ENCODE measurements around the gene SDK2. TPM values are rescaled to one million over a fixed set of nuclear protein-coding genes. Genes with fewer than 3 reads are reported as not detected.

SDK2 gene
- total RNA-seq, 3 donors from 2014 or later (not counting 1 experiment from before 2014, with no cell fraction given): 0.41 to 0.90 (median 0.49) TPM

GRCh38 chr17:73559532-73559931 is 84.7 kb downstream of the SDK2 start:
- no peak for ATAC-seq
- H3K36me3 ChIP-seq (ENCODE audit: control insufficient read depth, insufficient read depth, low read length): no peaks in the 10 kb centered on the region
- H3K4me3 ChIP-seq (ENCODE audit: low read length): no peak overlapping the region
- no peaks in the 10 kb centered on the region for H3K36me3 Mint-ChIP-seq
- no peaks in the 10 kb centered on the region for H3K9me3 Mint-ChIP-seq
- 76% methylated on average over 5 of the region's 6 CpGs for WGBS (ENCODE audit: insufficient coverage)
- DNase-seq: no peak
- H3K27me3 ChIP-seq (ENCODE audit: control insufficient read depth, insufficient read depth, low read length): peaks cover 2% of the 10 kb centered on the region
- intact Hi-C loops (cut with micrococcal nuclease): no loop called here
- no peak for TF ChIP-seq CTCF (IDR thresholded peaks at IDR 0.05)
- H3K27ac Mint-ChIP-seq: no peak overlapping the region
- H3K4me1 Mint-ChIP-seq: peaks cover 0 to 6% of the 10 kb centered on the region in 2 donors
- H3K27me3 Mint-ChIP-seq (ENCODE audit: low read depth in 2 of 2): peaks cover 9 to 27% of the 10 kb centered on the region in 2 donors
- peaks cover 11% of the 10 kb centered on the region for H3K4me1 ChIP-seq (ENCODE audit: control insufficient read depth, insufficient read depth, low read length)
- no peaks in the 10 kb centered on the region for H3K9me3 ChIP-seq (ENCODE audit: control insufficient read depth, insufficient read depth, low read length)
- H3K27ac ChIP-seq (ENCODE audit: low read length): no peak overlapping the region
- H3K4me3 Mint-ChIP-seq: no peak overlapping the region

DNA sequence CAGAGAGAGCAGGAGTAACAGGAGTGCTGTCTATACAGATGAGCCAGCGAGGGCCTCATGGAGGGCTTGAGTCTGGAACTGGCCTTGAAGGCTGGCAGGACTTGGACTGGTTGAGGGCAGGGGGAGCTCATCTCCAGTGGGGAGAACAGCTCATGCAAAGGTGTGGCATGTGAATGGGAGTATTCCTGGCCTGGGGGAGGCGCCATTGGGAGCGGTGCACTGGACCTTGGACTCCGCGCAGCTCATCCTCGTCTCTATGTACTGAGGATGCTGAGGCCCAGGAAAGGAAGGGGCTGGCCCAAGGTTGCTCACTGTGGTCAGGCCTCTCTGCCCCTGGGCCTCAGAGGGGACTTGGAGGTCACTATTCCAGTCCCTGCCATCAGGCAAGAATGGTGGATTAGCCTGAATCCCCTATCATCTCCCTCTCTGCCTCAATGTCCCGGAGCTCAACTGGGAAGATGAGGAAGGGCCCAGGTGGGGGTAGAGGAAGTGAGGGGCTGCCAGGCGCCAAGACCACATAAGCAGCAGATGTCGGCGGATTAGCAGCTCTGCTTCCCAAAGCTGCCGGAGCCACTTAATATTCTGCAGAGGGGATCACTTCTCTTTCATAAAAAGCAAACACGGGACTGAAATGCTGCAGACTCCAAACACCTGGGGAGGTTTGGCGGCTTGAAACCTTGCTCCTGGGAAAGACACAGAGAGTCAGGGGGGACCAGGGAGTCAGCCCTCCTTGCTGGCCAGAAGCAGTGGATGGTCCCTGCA is 88.9 kb downstream of the SDK2 start:
- intact Hi-C loops (cut with micrococcal nuclease): no loop called here
- H3K9me3 Mint-ChIP-seq: no peaks in the 10 kb centered on the region
- Histone ChIP-seq H3K4me1 (ENCODE audit: control insufficient read depth, insufficient read depth, low read length) (no peaks in the 10 kb centered on the region), H3K36me3 (ENCODE audit: control insufficient read depth, insufficient read depth, low read length) (no peaks in the 10 kb centered on the region), H3K4me3 (ENCODE audit: low read length) (no peak overlapping the region), H3K27ac (ENCODE audit: low read length) (no peak overlapping the region), H3K27me3 (ENCODE audit: control insufficient read depth, insufficient read depth, low read length) (no peaks in the 10 kb centered on the region), H3K9me3 (ENCODE audit: control insufficient read depth, insufficient read depth, low read length) (no peaks in the 10 kb centered on the region)
- H3K27me3 Mint-ChIP-seq (ENCODE audit: low read depth in 2 of 2): peaks cover 13 to 38% of the 10 kb centered on the region in 2 donors
- WGBS (ENCODE audit: insufficient coverage): 71% methylated on average over 13 of the region's 13 CpGs
- no peak overlapping the region for H3K27ac Mint-ChIP-seq
- no peak overlapping the region for H3K4me3 Mint-ChIP-seq
- peaks cover 6 to 7% of the 10 kb centered on the region in 2 donors for H3K4me1 Mint-ChIP-seq
- TF ChIP-seq CTCF (IDR thresholded peaks at IDR 0.05): no peak
- H3K36me3 Mint-ChIP-seq: no peaks in the 10 kb centered on the region
- DNase-seq (no peak), ATAC-seq (no peak)

DNA sequence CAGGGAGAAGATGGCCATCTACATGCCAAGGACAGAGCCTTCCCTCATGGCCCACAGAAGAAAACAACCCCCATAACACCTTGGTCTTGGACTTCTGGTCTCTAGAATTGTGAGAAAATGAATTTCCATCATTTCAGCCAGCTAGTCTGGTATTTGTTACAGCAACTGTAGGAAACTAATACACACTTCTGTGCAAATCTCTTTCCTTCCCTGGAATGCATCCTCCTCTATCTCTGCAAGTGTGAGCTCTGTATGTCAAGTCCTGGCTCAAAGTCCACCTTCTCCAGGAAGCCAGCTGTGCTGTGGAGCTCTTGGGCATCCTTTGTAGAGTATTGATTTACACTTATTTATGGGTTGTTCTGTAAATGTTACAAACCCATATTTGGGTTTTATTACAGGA is 89.7 kb downstream of the SDK2 start:
- no peak overlapping the region for H3K27ac Mint-ChIP-seq
- ATAC-seq (no peak), DNase-seq (no peak)
- no peak overlapping the region for H3K27ac ChIP-seq (ENCODE audit: low read length)
- H3K9me3 ChIP-seq (ENCODE audit: control insufficient read depth, insufficient read depth, low read length): no peaks in the 10 kb centered on the region
- peaks cover 15 to 41% of the 10 kb centered on the region in 2 donors for H3K27me3 Mint-ChIP-seq (ENCODE audit: low read depth in 2 of 2)
- no peak overlapping the region for H3K4me3 ChIP-seq (ENCODE audit: low read length)
- H3K4me1 Mint-ChIP-seq: peaks cover 6 to 7% of the 10 kb centered on the region in 2 donors
- TF ChIP-seq CTCF (IDR thresholded peaks at IDR 0.05): no peak
- H3K36me3 Mint-ChIP-seq: no peaks in the 10 kb centered on the region
- no peaks in the 10 kb centered on the region for H3K4me1 ChIP-seq (ENCODE audit: control insufficient read depth, insufficient read depth, low read length)
- H3K4me3 Mint-ChIP-seq: no peak overlapping the region
- H3K36me3 ChIP-seq (ENCODE audit: control insufficient read depth, insufficient read depth, low read length): no peaks in the 10 kb centered on the region
- intact Hi-C loops (cut with micrococcal nuclease): no loop called here
- H3K27me3 ChIP-seq (ENCODE audit: control insufficient read depth, insufficient read depth, low read length): no peaks in the 10 kb centered on the region
- H3K9me3 Mint-ChIP-seq: no peaks in the 10 kb centered on the region

DNA sequence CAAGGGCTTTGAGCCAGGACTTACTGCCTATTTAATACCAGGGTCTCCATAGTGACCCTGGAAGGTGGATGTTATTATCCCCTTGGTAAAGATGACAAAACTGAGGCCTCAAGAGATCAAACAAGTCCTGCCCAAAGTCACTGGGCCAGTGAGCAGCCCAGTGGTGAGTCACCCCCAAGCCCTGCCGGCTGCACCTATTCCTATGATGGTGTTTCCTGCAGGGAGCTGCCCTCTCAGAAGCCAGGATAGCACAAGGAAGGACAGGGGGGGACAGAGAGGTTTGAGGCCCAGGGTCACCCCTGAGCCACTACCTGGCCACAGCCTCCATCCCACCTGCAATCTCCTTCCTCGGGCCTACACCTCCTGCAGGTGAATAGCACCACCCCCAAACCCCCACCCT is 90.9 kb downstream of the SDK2 start:
- H3K4me1 ChIP-seq (ENCODE audit: control insufficient read depth, insufficient read depth, low read length): peaks cover 3% of the 10 kb centered on the region
- no peak overlapping the region for H3K27ac ChIP-seq (ENCODE audit: low read length)
- no peak for TF ChIP-seq CTCF (IDR thresholded peaks at IDR 0.05)
- H3K36me3 ChIP-seq (ENCODE audit: control insufficient read depth, insufficient read depth, low read length): no peaks in the 10 kb centered on the region
- H3K27me3 Mint-ChIP-seq (ENCODE audit: low read depth in 2 of 2): peaks cover 19 to 50% of the 10 kb centered on the region in 2 donors
- no peak for DNase-seq
- intact Hi-C loops (cut with micrococcal nuclease): no loop called here
- H3K36me3 Mint-ChIP-seq: no peaks in the 10 kb centered on the region
- no peaks in the 10 kb centered on the region for H3K9me3 ChIP-seq (ENCODE audit: control insufficient read depth, insufficient read depth, low read length)
- no peaks in the 10 kb centered on the region for H3K27me3 ChIP-seq (ENCODE audit: control insufficient read depth, insufficient read depth, low read length)
- H3K4me3 ChIP-seq (ENCODE audit: low read length): no peak overlapping the region
- 78% methylated on average over 2 of the region's 2 CpGs for WGBS (ENCODE audit: insufficient coverage)
- no peak overlapping the region for H3K4me3 Mint-ChIP-seq
- H3K9me3 Mint-ChIP-seq: no peaks in the 10 kb centered on the region
- H3K27ac Mint-ChIP-seq: no peak overlapping the region
- no peak for ATAC-seq
- peaks cover 6 to 7% of the 10 kb centered on the region in 2 donors for H3K4me1 Mint-ChIP-seq
